GM13977 (cell line): ENCODE data around the gene TAOK3.
A peak's percentile ranks its signal among the peaks of the same experiment; 100 is the strongest.

Experiments
- DNase-seq: peaks from one replicate; pipeline ENCODE4 v3.0.0; 2012; ENCODE audit warnings: low spot score
- in situ Hi-C: fragments of 300-500 bp; cut with MboI; formaldehyde crosslinking; loops from one replicate; pipeline ENCODE4 v1.12.0; 2022; ENCODE audit warnings: low sequenced_read_pairs, low pct_unique_long_range_greater_than_20kb, mixed read lengths, inconsistent platforms; ENCODE audit not compliant: unreplicated experiment
- TF ChIP-seq, protein P1 (sequence below): IDR thresholded peaks from 2 replicates; pipeline ENCODE4 v1.5.1; 2012; ENCODE audit warnings: mild to moderate bottlenecking, control low read depth; ENCODE audit not compliant: insufficient read depth; ENCODE audit errors: extremely low read depth, missing control alignments

Gene TAOK3

DNA sequence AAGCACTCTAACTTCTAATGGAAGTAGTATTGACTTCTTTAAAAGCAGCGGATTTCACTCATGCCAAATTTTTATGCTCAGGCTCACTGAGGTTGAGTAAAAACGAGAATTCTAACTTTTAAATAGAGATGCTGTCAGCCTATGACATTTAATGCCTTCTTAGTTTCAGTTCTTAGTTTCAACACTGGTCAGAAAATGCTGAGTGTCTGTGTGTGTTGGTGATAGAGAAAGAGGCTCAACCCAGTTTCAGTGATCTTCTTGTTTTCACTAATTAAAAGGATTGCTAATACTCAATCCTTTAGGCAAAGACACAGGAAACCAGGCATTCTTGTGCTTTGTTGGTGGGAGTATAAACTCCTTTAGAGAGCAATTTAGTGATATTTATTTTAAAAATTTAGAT is 205.8 kb downstream of the TAOK3 start:
- in situ Hi-C loops, result no loop called here
- TF ChIP-seq, protein P1, sequence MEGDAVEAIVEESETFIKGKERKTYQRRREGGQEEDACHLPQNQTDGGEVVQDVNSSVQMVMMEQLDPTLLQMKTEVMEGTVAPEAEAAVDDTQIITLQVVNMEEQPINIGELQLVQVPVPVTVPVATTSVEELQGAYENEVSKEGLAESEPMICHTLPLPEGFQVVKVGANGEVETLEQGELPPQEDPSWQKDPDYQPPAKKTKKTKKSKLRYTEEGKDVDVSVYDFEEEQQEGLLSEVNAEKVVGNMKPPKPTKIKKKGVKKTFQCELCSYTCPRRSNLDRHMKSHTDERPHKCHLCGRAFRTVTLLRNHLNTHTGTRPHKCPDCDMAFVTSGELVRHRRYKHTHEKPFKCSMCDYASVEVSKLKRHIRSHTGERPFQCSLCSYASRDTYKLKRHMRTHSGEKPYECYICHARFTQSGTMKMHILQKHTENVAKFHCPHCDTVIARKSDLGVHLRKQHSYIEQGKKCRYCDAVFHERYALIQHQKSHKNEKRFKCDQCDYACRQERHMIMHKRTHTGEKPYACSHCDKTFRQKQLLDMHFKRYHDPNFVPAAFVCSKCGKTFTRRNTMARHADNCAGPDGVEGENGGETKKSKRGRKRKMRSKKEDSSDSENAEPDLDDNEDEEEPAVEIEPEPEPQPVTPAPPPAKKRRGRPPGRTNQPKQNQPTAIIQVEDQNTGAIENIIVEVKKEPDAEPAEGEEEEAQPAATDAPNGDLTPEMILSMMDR, result no peak
- DNase-seq, result peak; percentile 86

DNA sequence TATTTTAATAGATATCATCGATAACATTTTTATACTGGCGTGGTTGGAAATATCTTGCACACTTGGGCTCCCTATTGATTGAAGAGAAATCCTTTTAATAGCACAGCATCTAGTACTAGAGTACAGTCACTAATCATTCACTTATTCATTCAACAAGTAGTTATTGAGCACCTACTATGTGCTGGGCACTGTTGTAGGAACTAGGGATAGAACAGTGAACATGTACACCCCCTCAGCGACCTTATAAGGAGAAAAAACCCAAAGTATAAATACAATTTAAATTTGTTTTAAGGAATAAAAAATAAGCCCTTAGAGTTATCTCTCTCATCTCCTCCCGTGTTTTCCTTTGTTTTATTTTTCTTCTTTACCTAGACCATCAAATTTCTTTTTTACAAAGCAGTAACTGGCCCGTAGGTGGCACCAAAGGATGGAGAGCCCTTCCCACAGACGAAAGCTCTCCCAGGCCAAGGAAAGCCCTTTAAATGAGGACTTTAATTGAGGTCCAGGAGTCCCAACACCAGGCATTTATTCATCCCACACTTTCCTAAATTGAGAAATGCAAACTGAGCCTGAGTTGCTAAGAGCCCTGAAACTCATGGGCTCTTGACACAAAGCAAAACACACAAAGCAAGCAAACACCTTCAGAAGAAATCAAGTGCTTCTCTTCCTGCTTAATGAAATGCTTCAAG is 207.8 kb downstream of the TAOK3 start:
- peak; percentile 32 for DNase-seq
- TF ChIP-seq, protein P1, result peak; percentile 60
- in situ Hi-C loops, result no loop called here

DNA sequence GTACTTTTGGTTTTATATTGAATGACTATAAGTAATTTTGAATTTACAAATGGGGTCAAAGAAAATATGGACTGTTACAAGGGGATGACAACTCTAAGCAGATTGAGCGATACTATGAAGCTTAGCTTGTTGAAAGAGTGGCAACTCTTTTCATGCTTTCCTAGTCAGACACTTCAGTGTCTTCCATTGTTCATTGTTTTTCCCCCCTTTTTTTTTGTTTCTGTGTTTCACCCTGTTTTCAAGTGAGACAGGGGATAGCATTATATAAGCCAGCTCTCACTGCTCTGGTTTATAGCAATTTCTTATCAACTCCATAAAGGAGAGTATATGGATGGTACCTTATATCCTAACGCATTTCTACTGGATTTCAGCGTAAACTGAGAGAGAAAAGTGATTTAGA is 212.2 kb downstream of the TAOK3 start:
- TF ChIP-seq, protein P1, result no peak
- DNase-seq, result no peak
- in situ Hi-C loops, result no loop called here

DNA sequence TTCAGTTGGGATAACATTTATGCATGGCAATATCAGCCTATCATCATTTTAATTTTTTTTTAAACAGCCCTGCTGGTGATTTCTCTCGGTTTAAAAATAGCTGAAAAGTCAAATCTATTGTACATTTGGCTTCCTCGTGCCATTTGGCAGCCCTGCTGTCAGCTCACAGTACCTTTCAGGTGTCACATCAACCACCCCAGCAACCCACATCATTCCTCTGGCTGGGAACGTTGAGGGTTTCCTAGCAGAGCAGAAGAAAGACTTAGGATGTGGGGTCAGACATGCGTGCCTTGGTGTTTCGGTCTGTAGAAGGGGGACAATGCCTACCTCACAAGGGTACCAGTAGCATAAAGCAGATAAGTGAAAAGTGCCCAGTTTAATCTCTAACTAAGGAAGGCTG is 221.0 kb downstream of the TAOK3 start:
- in situ Hi-C loops, result no loop called here
- TF ChIP-seq, protein P1, result no peak
- no peak for DNase-seq

DNA sequence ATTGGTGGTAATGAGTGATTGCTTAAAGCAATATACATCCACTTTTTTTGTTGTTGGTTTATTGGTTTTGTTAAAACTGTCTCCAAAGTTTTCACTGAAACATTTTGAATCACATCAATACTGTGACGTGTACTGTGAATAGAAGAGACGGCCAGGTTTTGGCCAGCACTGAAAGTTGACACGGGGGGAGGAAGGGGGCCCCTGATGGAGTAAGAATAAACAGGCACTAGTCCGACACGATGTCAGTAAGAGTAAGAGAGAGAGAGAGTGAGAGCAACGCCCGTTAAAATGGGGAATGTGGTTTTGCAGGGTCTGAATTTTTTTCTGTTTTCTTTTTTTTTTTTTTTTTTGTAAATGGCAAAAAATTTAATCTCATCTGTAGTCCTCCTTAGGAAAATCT is 222.1 kb downstream of the TAOK3 start:
- TF ChIP-seq, protein P1, result no peak
- in situ Hi-C loops, result no loop called here
- no peak for DNase-seq

DNA sequence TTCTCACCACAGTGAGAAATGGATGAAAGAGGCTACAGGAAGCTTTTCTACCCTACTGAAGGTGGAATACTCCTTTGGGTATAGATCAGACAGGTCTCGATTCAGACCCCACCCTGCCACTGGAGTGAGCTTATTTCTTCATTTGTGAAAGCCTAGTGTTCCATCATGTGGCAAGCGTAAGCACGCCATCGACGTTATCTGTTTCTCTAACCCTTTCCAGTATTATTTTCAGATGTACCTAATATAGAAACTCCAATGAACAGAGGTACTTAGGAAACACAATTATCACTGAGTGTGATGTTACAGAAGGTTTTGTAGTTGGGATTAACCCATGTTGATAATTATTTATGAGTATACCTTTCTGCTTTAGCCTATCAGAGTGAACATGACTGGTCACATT is 224.4 kb downstream of the TAOK3 start:
- TF ChIP-seq, protein P1, result no peak
- no peak for DNase-seq
- in situ Hi-C loops, result no loop called here

DNA sequence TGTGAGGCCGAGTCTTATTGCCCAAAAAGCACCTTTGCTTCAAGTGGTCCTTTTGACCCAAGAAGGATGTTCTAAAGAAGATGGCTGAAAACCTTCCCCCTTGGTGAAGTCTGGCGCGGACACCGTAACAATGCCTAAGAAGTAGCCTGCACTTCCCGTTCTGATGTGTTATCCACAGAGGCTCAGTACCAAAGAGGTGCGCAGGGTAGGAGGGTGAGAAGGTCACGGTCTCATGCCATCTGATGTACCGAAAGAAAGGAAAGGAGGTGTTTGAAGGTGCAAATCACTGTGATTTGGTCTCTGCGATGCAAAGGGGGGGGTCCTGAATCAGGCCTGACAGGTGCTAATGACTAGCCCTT is 226.9 kb downstream of the TAOK3 start:
- in situ Hi-C loops, result no loop called here
- no peak for DNase-seq
- TF ChIP-seq, protein P1, result no peak
